PFSK-1 (cell line): ENCODE results near the gene KDM2B.

Source experiments
- POLR2AphosphoS5 ChIP-seq: IDR thresholded peaks from 2 replicates; pipeline ENCODE4 v1.6.1; 2012; ENCODE audit warnings: low read depth, mild to moderate bottlenecking, control low read depth, low read length, moderate library complexity
- SIN3A ChIP-seq: IDR thresholded peaks from 2 replicates; pipeline ENCODE4 v1.6.1; 2012; ENCODE audit warnings: mild to moderate bottlenecking, low read length, moderate library complexity, borderline replicate concordance; ENCODE audit not compliant: insufficient read depth

DNA sequence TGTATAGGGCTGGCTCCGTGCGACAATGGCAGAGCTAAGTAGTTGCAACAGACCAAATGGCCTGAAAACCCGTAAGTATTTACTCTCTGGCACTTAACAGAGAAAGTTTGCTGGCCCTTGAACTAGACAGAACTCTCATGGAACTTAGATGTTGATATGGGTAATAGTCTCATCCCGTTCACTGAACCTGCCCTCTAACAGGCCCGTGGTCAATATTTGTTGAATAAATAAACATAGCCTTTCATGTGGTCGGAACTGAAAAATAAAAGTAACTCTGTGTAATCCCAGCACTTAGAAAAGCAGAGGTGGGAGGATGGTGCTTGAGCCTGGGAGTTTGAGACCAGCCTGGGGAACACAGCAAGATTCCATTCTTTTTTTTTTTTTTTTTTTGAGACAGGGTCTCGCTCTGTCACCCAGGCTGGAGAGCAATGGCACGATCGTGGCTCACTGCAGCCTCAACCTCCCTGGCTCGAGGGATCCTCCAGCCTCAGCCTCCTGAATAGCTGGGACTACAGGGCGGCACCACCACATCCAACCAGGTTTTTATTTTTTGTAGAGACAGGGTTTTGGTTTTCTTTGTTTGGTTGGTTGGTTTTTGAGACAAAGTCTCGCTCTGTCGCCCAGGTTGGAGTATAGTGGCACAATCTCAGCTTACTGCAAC is 29.7 kb downstream of the KDM2B start:
- no peak for TF ChIP-seq POLR2AphosphoS5
- TF ChIP-seq SIN3A = no peak
